Pancreas (tissue), 10 donors: ENCODE measurements around the gene TRIP12. TPM values are rescaled to one million over a fixed set of nuclear protein-coding genes. Genes with fewer than 3 reads are reported as not detected.
A peak's percentile ranks its signal among the peaks of the same experiment; 100 is the strongest.

Experiments
- ATAC-seq, 4 donors: fragments of 200-7000 bp; cut with Tn5 transposase; one replicate each; pipeline versions ENCODE4 v1.8.0 to v1.9.1; 2020; ENCODE audit warnings: mild to moderate bottlenecking in 4 of 4, moderate library complexity in 4 of 4
- DNase-seq, 6 donors: peaks; one replicate each; pipeline ENCODE4 v3.0.0-alpha.2; 2020
- FAIRE-seq: peaks from 2 replicates; lab custom pipeline; 2012; peaks lifted over from hg19 to GRCh38; lab: Jason Lieb, UNC
- H3K27ac ChIP-seq, 4 donors: fragments of 200-600 bp; sonication (generic); 1 replicate in 3 of 4; 2 replicates in 1 of 4; pipeline versions ENCODE4 v1.5.0 to v1.8.0; 2020
- H3K27me3 ChIP-seq, 4 donors: fragments of 200-600 bp; one replicate each; pipeline ENCODE4 v1.8.0; 2021
- H3K36me3 ChIP-seq, 3 donors: fragments of 200-600 bp; sonication (generic) in 1 of 3; one replicate each; pipeline versions ENCODE4 v1.5.0 to v1.8.0; 2020 to 2021
- H3K4me1 ChIP-seq, 3 donors: fragments of 200-600 bp; one replicate each; pipeline ENCODE4 v1.8.0; 2021
- H3K4me3 ChIP-seq, 4 donors: fragments of 200-600 bp; sonication (generic) in 2 of 4; one replicate each; pipeline versions ENCODE4 v1.5.0 to v1.8.0; 2020 to 2021
- H3K9me3 ChIP-seq, 4 donors: fragments of 200-600 bp; one replicate each; pipeline ENCODE4 v1.8.0; 2021
- CTCF ChIP-seq, 4 donors: fragments of 200-600 bp; sonication (generic) in 3 of 4; IDR thresholded peaks; one replicate each; pipeline versions ENCODE4 v1.5.0 to v1.8.0; 2021; ENCODE audit warnings: antibody characterized with exemption in 4 of 4
- WGBS, 2 donors: extraction: QIAGEN DNeasy Blood & Tissue Kit; methylation state at CpG; one replicate each; pipeline ENCODE4 v1.1.7; 2013; 5-methylcytosine and 5-hydroxymethylcytosine counted together
- intact Hi-C, 3 donors: fragments of 100-400 bp; cut with DNase I; formaldehyde crosslinking; loops; one replicate each; pipeline versions ENCODE4 v1.11.1 to v1.14.2; 2022
- polyA plus RNA-seq, 2 donors: library from polyadenylated mRNA; stranded (reverse); fragments of 200-250 nt; gene quantifications; one replicate each; pipeline ENCODE4 v1.2.3, GENCODE V29; 2013
- total RNA-seq, 6 donors: library from RNA; stranded (reverse); fragmentation: NEBNext Ultra II Directional in 4 of 6; extraction: Animal tissue kit (Norgen Biotek cat#: 25700) in 4 of 6; gene quantifications; one replicate each; pipeline versions ENCODE4 v1.2.1 to v1.2.4, GENCODE V29; 2021 to 2023
- donor health status: healthy with polysubstance abuse.
- donor health status: DM: no; HTN: no; CAD: no; lungs with moderate emphysema.
- donor health status: DM: no; HTN: no; CAD: no.
- donor health status: control.
- donor health status: control.
- donor health status: Bipolar disorder and iron deficiency.
- donor health status: DM: yes; HTN: yes; CAD: no.
- donor health status: DM: no; HTN: no; CAD: no.
- donor health status: DM: no; HTN: no; CAD: no.
- donor health status: DM: yes; HTN: yes; CAD: no.

Gene TRIP12
- total and polyA plus RNA-seq, 8 donors = 12.2 to 106 (median 58.6) TPM

- Histone ChIP-seq H3K27ac (peak within 1 kb of the TSS; percentile 92 to 95 (median 94)), H3K36me3 (no peaks in the 10 kb centered on the region), H3K9me3 (no peaks in the 10 kb centered on the region), H3K4me1 (peaks cover 0 to 5% (median 3%) of the 10 kb centered on the region in 3 donors), H3K4me3 (peak within 1 kb of the TSS; percentile 55 to 96 (median 68)), H3K27me3 (no peaks in the 10 kb centered on the region)
- intact Hi-C loops = no loop called here
- peak; percentile 49 to 91 (median 88) for DNase-seq
- peak; percentile 75 to 90 (median 82) for ATAC-seq
- no peak for FAIRE-seq
- TF ChIP-seq CTCF (IDR thresholded peaks at IDR 0.05) = no peak
- WGBS, 2 donors = 0 to 1% methylated on average over 61 of the region's 61 CpGs
Observed at GRCh38 chr2:229922449-229923386, 909 bp upstream of the TRIP12 start, which contains the start of gene FBXO36. FBXO36 (plus strand) TSS chr2:229922503; CDS start chr2:229922514, 11 bp downstream.

DNA sequence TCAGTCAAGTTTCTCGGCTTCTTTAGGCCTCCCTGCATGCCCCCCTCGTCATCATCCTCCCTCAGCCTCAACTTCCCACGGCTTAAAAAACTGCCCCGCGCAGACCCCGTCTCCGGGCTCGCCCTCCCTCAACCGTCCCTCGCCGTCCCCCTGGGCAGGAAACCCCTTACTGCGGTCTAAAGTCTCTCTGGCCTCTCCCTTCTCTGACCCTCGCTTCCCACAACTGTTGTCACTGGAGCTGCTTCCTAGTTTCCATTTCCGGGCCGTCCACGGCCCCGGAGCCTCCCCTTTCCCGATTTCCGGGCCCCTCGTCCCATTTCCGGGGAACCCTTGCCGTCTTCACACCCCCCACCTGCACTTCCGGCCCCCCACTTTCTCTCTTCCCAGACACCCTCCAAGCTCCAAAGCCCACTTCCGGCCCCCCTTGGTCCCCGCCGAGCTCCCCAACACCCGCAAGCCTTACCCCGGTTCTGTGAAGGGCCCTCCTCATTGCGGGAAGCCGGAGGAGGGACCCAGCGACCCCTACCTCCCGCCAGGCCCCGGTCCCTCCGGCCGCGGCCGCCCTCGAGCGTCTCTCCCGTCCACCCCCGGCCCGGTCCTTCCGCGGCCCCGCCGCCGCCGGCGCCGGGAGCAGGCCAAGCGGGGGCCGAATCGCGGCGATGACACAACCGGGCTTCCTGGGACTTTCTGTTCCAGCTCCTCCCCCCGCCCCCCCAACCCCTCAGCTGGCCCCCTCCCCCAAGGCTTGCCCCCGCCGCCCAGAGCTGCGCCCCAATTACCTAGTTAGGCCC lies 513 bp downstream of the TRIP12 start:
- 1% methylated on average over 48 to 60 of the region's 60 CpGs for WGBS, 2 donors
- Histone ChIP-seq H3K27me3 (no peaks in the 10 kb centered on the region), H3K27ac (peak overlapping the region; percentile 92 to 95 (median 94)), H3K36me3 (no peaks in the 10 kb centered on the region), H3K4me3 (peak overlapping the region; percentile 55 to 96 (median 68)), H3K4me1 (peaks cover 0 to 5% (median 3%) of the 10 kb centered on the region in 3 donors), H3K9me3 (no peaks in the 10 kb centered on the region)
- ATAC-seq (peak; percentile 11 to 53 (median 40)), FAIRE-seq (no peak), DNase-seq (peak; percentile 58 to 80 (median 65))
- intact Hi-C loops = no loop called here
- no peak for TF ChIP-seq CTCF (IDR thresholded peaks at IDR 0.05)

- DNase-seq (no peak), ATAC-seq (no peak), FAIRE-seq (no peak)
- H3K9me3 ChIP-seq = no peaks in the 10 kb centered on the region
- no peaks in the 10 kb centered on the region for H3K36me3 ChIP-seq
- H3K4me1 ChIP-seq = peaks cover 0 to 7% (median 6%) of the 10 kb centered on the region in 3 donors
- WGBS, 2 donors = 3% methylated on average over 20 of the region's 20 CpGs
- intact Hi-C loops = no loop called here
- no peak for TF ChIP-seq CTCF (IDR thresholded peaks at IDR 0.05)
- H3K27ac ChIP-seq = peak overlapping the region in 3 of 4 donors; percentile 92 to 95 (median 94)
- no peaks in the 10 kb centered on the region for H3K27me3 ChIP-seq
- H3K4me3 ChIP-seq = peak overlapping the region in 3 of 4 donors; percentile 55 to 96 (median 60)
Observed at GRCh38 chr2:229920011-229920641, 1.7 kb downstream of the TRIP12 start.

GRCh38 chr2:229917793-229918192 lies 4.0 kb downstream of the TRIP12 start:
- TF ChIP-seq CTCF (IDR thresholded peaks at IDR 0.05) = no peak
- Histone ChIP-seq H3K9me3 (no peaks in the 10 kb centered on the region), H3K4me3 (no peak overlapping the region), H3K27me3 (no peaks in the 10 kb centered on the region), H3K36me3 (no peaks in the 10 kb centered on the region), H3K27ac (no peak overlapping the region), H3K4me1 (peaks cover 0 to 3% (median 3%) of the 10 kb centered on the region in 3 donors)
- FAIRE-seq = no peak
- no peak for ATAC-seq
- WGBS, 2 donors = 92 to 93% methylated on average over 5 of the region's 5 CpGs
- DNase-seq = no peak
- intact Hi-C loops = no loop called here
